Central memory CD4-positive, alpha-beta T cell (primary cell): Measurements from ENCODE around the gene CBX4.

Experiments
- DNase-seq: peaks from one replicate; pipeline ENCODE4 v3.0.0; 2022

CBX4 gene

GRCh38 chr17:79829004-79829403 lies 10.2 kb downstream of the CBX4 start:
- no peak for DNase-seq

GRCh38 chr17:79826841-79827578 lies 12.2 kb downstream of the CBX4 start:
- DNase-seq = no peak

- no peak for DNase-seq
Measured at GRCh38 chr17:79826204-79826680, 13.0 kb downstream of the CBX4 start.

- no peak for DNase-seq
Measured at GRCh38 chr17:79825580-79825921, 13.7 kb downstream of the CBX4 start.

- DNase-seq = no peak
Measured at GRCh38 chr17:79824893-79825579, 14.2 kb downstream of the CBX4 start.

GRCh38 chr17:79824234-79824633 lies 15.0 kb downstream of the CBX4 start:
- DNase-seq = no peak

GRCh38 chr17:79822583-79823124 lies 16.6 kb downstream of the CBX4 start:
- no peak for DNase-seq

GRCh38 chr17:79821331-79822095 lies 17.7 kb downstream of the CBX4 start:
- DNase-seq = no peak

GRCh38 chr17:79820959-79821330 lies 18.3 kb downstream of the CBX4 start:
- no peak for DNase-seq

GRCh38 chr17:79819534-79820276 lies 19.5 kb downstream of the CBX4 start:
- DNase-seq = no peak

- no peak for DNase-seq
Measured at GRCh38 chr17:79819085-79819484, 20.2 kb downstream of the CBX4 start.

GRCh38 chr17:79818026-79818758 lies 21.0 kb downstream of the CBX4 start:
- no peak for DNase-seq

- DNase-seq = no peak
Measured at GRCh38 chr17:79815836-79816461, 23.3 kb downstream of the CBX4 start.

GRCh38 chr17:79814974-79815835 lies 24.0 kb downstream of the CBX4 start:
- DNase-seq = no peak

- no peak for DNase-seq
Measured at GRCh38 chr17:79814127-79814973, 24.9 kb downstream of the CBX4 start.

GRCh38 chr17:79813297-79814126 lies 25.7 kb downstream of the CBX4 start:
- DNase-seq = no peak

- DNase-seq = no peak
Measured at GRCh38 chr17:79812353-79813258, 26.6 kb downstream of the CBX4 start.
